Measurements from ENCODE around the gene TMEM266.

- TF ChIP-seq CTCF (IDR thresholded peaks at IDR 0.05; ENCODE audit: low read depth, low read length) (no peak), MYC (IDR thresholded peaks at IDR 0.05; ENCODE audit: low read depth, low read length) (no peak), POLR2A (IDR thresholded peaks at IDR 0.05; ENCODE audit: extremely low read depth, insufficient read length) (no peak)
These were observed 191.9 kb downstream of the TMEM266 start for GRCh38 chr15:76251717-76252116.
